Peyer's patch (tissue), 4 donors: ENCODE data around the gene PLD2.

Source experiments
- POLR2A ChIP-seq, 2 donors: fragments of 450-650 bp; IDR thresholded peaks; one replicate each; pipeline ENCODE4 v1.5.1; 2017; ENCODE audit warnings: antibody characterized with exemption in 2 of 2, mild to moderate bottlenecking in 2 of 2, moderate library complexity in 2 of 2
- TF ChIP-seq, protein P1 (sequence below), 6 experiments: fragments of 450-650 bp in 4 of 6; fragments of 200-600 bp in 2 of 6; sonication (generic) in 1 of 6; IDR thresholded peaks; one replicate each; pipeline ENCODE4 v1.5.1; 2017 to 2019; ENCODE audit warnings: antibody characterized with exemption in 6 of 6, mild to moderate bottlenecking in 3 of 6, moderate library complexity in 1 of 6

DNA sequence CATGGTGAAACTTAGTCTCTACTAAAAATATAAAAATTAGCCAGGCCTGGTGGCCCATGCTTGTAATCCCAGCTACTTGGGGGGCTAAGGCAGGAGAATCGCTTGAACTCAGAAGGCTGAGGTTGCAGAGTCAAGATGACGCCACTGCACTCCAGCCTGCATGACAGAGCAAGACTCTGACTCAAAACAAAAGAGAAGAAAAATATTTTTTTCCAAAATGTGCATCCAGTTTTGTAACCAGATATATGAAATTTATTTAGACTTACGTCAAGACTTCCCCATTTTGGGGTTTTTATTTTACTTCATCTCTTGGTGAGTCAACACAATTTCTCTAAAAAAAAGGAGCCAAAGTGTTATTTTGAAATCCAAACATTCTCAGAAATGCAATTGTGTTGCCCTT lies 40.8 kb upstream of the PLD2 start:
- TF ChIP-seq, protein P1, sequence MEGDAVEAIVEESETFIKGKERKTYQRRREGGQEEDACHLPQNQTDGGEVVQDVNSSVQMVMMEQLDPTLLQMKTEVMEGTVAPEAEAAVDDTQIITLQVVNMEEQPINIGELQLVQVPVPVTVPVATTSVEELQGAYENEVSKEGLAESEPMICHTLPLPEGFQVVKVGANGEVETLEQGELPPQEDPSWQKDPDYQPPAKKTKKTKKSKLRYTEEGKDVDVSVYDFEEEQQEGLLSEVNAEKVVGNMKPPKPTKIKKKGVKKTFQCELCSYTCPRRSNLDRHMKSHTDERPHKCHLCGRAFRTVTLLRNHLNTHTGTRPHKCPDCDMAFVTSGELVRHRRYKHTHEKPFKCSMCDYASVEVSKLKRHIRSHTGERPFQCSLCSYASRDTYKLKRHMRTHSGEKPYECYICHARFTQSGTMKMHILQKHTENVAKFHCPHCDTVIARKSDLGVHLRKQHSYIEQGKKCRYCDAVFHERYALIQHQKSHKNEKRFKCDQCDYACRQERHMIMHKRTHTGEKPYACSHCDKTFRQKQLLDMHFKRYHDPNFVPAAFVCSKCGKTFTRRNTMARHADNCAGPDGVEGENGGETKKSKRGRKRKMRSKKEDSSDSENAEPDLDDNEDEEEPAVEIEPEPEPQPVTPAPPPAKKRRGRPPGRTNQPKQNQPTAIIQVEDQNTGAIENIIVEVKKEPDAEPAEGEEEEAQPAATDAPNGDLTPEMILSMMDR (IDR thresholded peaks at IDR 0.05), result no peak
- TF ChIP-seq POLR2A (IDR thresholded peaks at IDR 0.05), result no peak
